ENCODE data around the gene ADCY3.

ADCY3 gene

DNA sequence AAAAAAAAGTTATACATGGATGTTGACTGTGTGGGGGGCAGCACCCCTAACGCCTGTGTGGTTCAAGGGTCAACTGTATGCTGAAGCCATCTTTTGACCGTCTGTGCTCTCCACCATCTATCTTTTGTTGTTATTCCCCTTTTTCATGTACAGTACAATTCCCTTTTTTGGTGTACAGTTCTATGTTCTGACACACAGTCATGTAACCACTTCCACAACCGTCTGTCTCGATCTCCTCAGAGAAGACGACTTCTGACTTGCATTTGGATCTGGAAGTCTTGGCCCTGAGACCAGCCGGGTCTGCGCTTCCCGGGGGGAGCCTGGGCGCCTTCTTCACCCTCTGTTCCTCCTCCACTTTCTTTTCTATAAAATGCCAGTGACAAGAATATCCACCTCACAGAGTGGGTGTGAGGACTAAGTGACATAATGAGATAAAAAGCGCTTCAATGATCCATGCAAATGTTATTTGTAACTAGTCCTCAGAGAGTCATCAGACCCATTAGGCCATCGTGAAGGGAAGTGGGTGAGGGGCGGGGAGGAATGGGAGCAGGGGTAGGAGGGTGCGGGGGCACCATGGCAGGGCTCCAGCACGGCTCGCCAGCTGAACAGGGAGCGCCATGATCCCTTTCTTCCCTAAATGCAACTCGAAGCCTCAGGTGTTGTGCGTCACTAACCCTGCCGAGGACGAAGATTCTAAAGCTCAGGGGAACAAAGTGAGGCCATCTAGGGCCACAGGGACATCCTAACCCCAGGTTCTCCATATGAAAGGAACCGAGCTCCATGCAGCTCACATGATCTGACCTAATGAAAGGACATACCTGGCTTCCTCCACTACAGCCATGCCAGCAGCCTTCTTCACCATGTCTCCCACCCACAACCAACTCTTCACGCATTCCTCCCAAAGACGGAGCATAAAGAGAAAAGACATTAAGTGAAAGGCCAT lies 16.6 kb downstream of the ADCY3 start:
- no peak for FAIRE-seq

DNA sequence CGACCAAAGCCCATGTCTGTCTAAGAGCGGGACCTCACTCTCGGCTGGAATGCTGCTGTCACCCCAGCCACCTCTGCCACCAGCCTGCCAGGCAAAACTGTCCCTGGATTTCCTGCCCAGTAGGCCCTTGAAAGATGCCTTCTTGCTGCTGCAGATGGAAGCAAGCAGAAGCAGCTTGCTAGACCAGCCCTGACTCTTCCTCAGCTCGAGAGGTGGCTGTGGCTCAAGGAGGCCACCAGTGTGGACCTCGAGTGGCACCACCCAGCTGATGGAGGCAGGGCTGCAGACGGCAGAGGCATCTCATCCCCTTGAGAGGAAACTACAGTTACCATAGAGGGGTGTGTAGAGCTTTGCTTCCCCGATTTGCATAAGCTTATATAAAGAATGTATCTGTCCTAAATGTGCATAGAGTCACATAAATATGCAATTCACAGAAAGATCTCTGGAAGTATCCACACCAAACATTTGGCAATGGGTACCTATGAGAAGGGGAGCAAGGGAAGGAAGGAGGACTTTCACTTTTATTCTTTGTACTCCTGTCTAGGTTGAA lies 20.6 kb downstream of the ADCY3 start:
- no peak for FAIRE-seq

- no peak for FAIRE-seq
These were observed 21.6 kb downstream of the ADCY3 start for GRCh38 chr2:24898122-24899109.

- FAIRE-seq = no peak
These were observed 25.3 kb downstream of the ADCY3 start for GRCh38 chr2:24894750-24895149.

- peak; percentile 31 for FAIRE-seq
These were observed 26.1 kb downstream of the ADCY3 start for GRCh38 chr2:24893934-24894333.

- no peak for FAIRE-seq
These were observed 27.1 kb downstream of the ADCY3 start for GRCh38 chr2:24892928-24893327.

- no peak for FAIRE-seq
These were observed 28.8 kb downstream of the ADCY3 start for GRCh38 chr2:24891201-24891600.

GRCh38 chr2:24889221-24889620 lies 30.8 kb downstream of the ADCY3 start:
- no peak for FAIRE-seq

DNA sequence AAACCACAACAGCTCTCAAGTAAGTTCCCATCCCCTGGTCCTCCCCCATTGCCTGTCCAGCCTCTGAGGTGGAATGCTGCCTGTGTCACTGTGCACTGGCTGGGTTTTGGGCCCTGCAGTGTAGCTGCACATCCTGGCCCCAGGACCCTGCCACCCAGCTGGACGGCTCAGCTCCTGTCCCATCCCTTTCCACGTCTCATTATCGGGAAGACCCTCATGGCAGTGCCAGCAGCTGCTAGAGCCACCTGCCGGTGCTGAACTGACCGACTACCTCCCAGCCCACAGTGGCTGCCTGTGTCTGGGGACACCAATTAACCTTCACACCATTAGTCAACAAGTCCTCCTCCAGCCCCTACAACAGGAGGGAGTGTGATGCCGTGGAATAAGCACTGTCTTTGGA lies 31.9 kb downstream of the ADCY3 start:
- no peak for FAIRE-seq

DNA sequence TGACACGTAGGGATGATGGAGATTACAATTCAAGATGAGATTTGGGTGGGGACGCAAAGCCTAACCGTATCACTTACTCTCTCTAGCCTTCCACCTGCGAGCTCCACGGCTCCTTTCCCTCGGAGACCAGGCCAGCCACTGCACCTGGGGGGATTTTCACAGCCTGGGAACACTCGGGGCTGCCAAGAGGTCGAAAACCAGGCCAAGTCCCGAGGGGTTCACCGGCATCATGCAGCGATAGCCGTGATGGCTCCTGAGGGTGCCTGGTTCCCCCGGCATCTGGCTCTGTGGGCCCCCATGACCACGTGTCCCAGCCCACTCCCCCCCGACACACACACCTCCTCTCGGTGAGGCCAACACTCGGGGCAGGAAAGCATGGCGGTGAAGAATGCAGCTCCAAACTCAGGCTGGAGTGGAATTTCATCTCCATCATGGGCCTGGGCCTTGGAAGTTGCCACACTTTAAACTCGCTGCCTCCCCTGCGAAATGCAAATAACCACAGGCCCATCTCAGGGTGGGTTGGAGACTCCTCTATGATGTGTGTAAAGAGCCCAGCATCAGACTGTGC lies 32.6 kb downstream of the ADCY3 start:
- FAIRE-seq = no peak

GRCh38 chr2:24886691-24887304 lies 33.2 kb downstream of the ADCY3 start:
- FAIRE-seq = no peak

- FAIRE-seq = no peak
These were observed 33.9 kb downstream of the ADCY3 start for GRCh38 chr2:24886126-24886501.

DNA sequence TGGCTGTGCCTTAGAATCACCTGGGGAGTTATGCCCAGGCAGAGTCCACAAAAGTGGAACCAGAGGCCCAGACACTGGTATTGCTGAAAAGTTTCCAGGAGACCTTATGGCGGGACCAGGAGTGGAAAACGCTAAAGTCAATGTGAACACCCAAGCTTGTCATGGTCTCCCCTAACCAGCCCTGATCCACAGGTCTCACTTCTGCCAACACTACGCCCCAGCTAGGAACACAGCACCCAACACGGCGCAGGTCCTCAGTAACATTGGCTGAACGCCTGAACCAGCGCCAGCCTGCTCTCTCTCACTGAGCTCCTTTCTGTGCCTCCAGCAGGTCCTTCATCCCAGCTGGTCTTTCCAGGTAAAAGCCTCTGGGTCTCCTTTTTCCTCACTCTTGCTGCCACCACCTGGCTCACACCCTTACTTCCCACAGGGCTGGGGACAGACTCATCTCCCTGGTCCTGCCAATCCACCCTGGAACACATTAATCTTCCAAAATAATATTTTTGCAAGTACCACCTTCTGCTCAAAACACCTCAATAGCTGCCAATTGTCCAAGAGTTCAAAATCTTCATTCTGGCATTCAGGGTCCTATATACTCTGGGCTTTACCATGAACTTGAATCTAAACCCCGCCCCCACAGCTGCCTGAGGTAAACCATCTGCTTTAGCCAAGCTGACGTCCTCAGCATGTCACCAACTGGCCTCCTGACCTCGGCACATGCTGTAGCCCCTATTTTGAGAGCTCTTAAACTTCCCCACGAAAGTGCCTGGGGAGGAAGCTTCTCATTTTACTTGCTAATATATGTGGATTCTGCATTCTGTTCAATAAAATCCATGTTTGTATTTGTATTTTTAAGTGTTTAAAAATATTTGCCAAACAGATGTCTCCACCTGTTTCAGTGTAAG lies 34.6 kb downstream of the ADCY3 start:
- no peak for FAIRE-seq

DNA sequence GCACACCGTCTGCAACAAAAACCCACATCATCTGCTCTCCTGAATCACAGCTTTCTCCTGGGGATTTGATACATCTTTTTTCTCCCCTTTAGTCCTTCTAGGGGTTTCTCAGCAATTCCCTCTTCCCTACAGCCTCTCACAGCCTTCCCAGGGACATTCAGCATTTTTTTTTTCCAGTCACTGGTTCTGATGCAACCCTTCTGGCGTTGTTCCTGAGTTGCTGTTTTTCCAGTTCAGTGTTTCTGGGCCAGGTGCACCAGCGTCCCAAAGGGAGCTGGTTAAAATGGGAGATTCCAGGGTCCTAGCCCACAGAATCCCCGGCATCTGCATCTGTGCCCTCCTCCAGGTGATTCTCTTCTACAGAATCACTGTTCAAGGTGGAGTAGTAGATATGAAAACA lies 36.1 kb downstream of the ADCY3 start:
- FAIRE-seq = no peak

GRCh38 chr2:24881623-24882022 lies 38.4 kb downstream of the ADCY3 start:
- no peak for FAIRE-seq

DNA sequence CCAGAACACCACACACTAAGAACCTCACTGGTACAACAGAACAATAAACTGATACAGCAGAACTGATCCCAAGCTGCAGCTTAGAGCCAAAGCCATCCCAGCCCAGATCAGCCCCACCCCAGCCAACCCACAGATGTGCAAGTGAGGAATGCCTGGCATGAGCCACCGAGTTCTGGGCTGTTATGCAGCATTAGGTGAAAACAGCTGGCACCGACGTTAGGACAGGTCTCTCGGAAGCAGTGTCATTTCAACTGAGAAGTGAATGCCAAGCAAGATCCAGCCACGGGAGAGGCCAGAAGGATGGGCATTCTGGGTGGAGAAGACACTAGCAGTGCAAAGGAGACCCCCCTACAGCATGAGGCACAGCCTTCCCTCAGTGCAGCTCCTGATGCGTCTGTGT lies 38.9 kb downstream of the ADCY3 start:
- FAIRE-seq = no peak

GRCh38 chr2:24878341-24878740 lies 41.7 kb downstream of the ADCY3 start:
- no peak for FAIRE-seq

DNA sequence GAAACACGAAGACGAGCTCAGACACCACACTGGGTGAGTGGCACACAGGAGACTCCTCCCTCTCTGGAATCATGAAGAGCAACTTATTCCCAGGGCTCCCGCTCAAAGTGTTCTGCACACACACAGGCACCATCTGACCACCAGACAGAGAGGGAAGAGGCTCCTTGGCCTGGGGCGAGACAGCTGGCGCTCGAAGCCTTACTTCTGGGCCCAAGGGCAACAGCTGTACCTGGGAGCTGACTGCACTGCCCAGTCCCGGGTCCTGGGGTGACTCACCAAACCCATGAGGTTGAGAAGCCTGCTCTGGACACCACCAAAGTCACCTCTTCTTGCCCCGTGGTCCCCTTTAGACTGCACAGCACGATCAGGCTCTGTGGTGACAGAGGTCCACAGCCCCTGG lies 42.4 kb downstream of the ADCY3 start:
- FAIRE-seq = no peak

- FAIRE-seq = no peak
These were observed 43.0 kb downstream of the ADCY3 start for GRCh38 chr2:24877067-24877466.

DNA sequence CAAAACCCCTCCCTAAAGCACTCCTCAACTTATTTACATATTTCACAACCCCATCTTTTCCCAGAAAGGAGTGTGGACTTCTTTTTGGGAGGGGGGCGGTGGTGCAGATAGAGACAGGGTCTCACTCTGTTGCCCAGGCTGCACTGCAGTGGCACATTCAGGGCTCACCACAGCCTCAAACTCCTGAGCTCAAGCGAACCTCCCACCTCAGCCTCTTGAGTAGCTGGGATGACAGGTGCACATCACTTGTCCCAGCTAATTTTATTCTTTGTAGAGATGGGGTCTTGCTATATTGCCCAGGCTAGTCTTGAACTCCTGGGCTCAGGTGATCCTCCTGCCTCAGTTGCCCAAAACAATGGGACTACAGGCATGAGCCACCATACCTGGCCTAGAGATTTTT lies 44.1 kb downstream of the ADCY3 start:
- FAIRE-seq = no peak

DNA sequence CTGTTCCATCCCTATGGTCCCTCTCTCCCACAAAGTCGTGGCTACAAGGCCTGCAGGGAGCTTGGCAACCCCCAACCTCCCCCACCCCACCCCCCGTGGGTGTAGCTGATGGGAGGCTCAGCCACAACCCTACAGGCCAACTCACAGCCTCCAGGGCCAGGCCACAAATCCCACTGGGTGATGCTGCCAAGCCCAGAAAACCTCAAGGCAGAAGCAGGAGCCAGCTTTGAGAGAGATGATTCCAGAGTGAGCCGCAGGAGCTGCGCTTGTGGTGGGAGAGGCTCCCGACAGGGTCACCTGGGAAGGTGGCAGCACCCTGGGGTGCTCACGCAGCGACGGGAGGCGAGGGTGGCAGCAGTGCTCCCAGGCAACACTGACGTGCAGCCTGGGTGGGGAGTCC lies 44.8 kb downstream of the ADCY3 start:
- FAIRE-seq = no peak

Data from endometrium (tissue), 2 donors.